A549 (cell line): Measurements from ENCODE around the gene GTF3C5. TPM values are rescaled to one million over a fixed set of nuclear protein-coding genes. Genes with fewer than 3 reads are reported as not detected.
A peak's percentile ranks its signal among the peaks of the same experiment; 100 is the strongest.

Source experiments
- BCL3 ChIP-seq: fragments of >200 bp; sonication (Bioruptor Twin); formaldehyde crosslinking; IDR thresholded peaks from 3 replicates; pipeline ENCODE4 v1.6.1; 2016
- BHLHE40 ChIP-seq: IDR thresholded peaks from 2 replicates; pipeline ENCODE4 v1.6.1; 2012; ENCODE audit warnings: low read depth, low read length, inconsistent platforms
- CBX2 ChIP-seq: fragments of 200-600 bp; sonication (generic); IDR thresholded peaks from 2 replicates; pipeline ENCODE4 v1.6.1; 2016; ENCODE audit warnings: low read depth, mild to moderate bottlenecking, borderline replicate concordance
- CBX8 ChIP-seq: fragments of 200-600 bp; sonication (generic); IDR thresholded peaks from 2 replicates; pipeline ENCODE4 v1.6.1; 2016
- CHD4 ChIP-seq: fragments of 200-600 bp; sonication (generic); IDR thresholded peaks from 2 replicates; pipeline ENCODE4 v1.6.1; 2016; ENCODE audit warnings: antibody characterized with exemption, mild to moderate bottlenecking, borderline replicate concordance
- E2F6 ChIP-seq: IDR thresholded peaks from 2 replicates; pipeline ENCODE4 v1.6.1; 2012; ENCODE audit warnings: low read depth, borderline replicate concordance
- EHF ChIP-seq: fragments of 250-450 bp; sonication (Bioruptor Pico); IDR thresholded peaks from 2 replicates; pipeline ENCODE4 v1.5.0; 2020; ENCODE audit warnings: mild to moderate bottlenecking
- EHMT2 ChIP-seq: fragments of 200-600 bp; sonication (generic); IDR thresholded peaks from 2 replicates; pipeline ENCODE4 v1.6.1; 2016; ENCODE audit warnings: antibody characterized with exemption, low read depth, mild to moderate bottlenecking, moderate library complexity
- ELK1 ChIP-seq: fragments of 150-350 bp; IDR thresholded peaks from 2 replicates; pipeline ENCODE4 v1.6.1; 2014; ENCODE audit warnings: low read depth, mild to moderate bottlenecking, low read length
- ESRRA ChIP-seq: fragments of 150-350 bp; IDR thresholded peaks from 2 replicates; pipeline ENCODE4 v1.6.1; 2014; ENCODE audit warnings: mild to moderate bottlenecking, low read length, borderline replicate concordance
- HDAC2 ChIP-seq: fragments of 200-600 bp; sonication (generic); IDR thresholded peaks from 2 replicates; pipeline ENCODE4 v1.6.1; 2016
- HMGXB4 ChIP-seq: fragments of 250-450 bp; sonication (Bioruptor Pico); IDR thresholded peaks from 2 replicates; pipeline ENCODE4 v1.5.0; 2021; ENCODE audit warnings: mild to moderate bottlenecking, moderate library complexity, borderline replicate concordance
- HOXA7 ChIP-seq: fragments of 250-450 bp; sonication (Bioruptor Pico); IDR thresholded peaks from 2 replicates; pipeline ENCODE4 v1.5.0; 2020; ENCODE audit warnings: mild to moderate bottlenecking, moderate library complexity
- HOXB5 ChIP-seq: fragments of 250-450 bp; sonication (Bioruptor Pico); IDR thresholded peaks from 2 replicates; pipeline ENCODE4 v1.5.0; 2020; ENCODE audit warnings: mild to moderate bottlenecking, moderate library complexity
- JUN ChIP-seq, 2 experiments: fragments of >200 bp; sonication (Bioruptor Twin); formaldehyde crosslinking; IDR thresholded peaks; 2 replicates in 1 of 2; 3 replicates in 1 of 2; pipeline ENCODE4 v1.6.1; 2016 to 2017
- KDM1A ChIP-seq: fragments of 200-600 bp; sonication (generic); IDR thresholded peaks from 2 replicates; pipeline ENCODE4 v1.6.1; 2016; ENCODE audit warnings: low read depth, mild to moderate bottlenecking
- MAFK ChIP-seq: fragments of 450-650 bp; IDR thresholded peaks from 2 replicates; pipeline ENCODE4 v1.6.1; 2014; ENCODE audit not compliant: partially characterized antibody
- MAX ChIP-seq: IDR thresholded peaks from 2 replicates; pipeline ENCODE4 v1.6.1; 2012
- NPAS2 ChIP-seq: fragments of 250-450 bp; sonication (Bioruptor Pico); IDR thresholded peaks from 2 replicates; pipeline ENCODE4 v1.8.0; 2022; ENCODE audit warnings: mild to moderate bottlenecking, moderate library complexity, borderline replicate concordance
- NR3C1 ChIP-seq: fragments of >200 bp; sonication (Bioruptor Twin); formaldehyde crosslinking; IDR thresholded peaks from 3 replicates; pipeline ENCODE4 v1.6.1; 2017
- RAD21 ChIP-seq, 2 experiments: fragments of >200 bp in 1 of 2; sonication (Bioruptor Twin) in 1 of 2; formaldehyde crosslinking in 1 of 2; IDR thresholded peaks in 1 of 2; conservative IDR thresholded peaks in 1 of 2; 2 replicates in 1 of 2; 3 replicates in 1 of 2; pipeline ENCODE4 v1.6.1; 2012 to 2018; ENCODE audit warnings: inconsistent platforms in 1 of 2
- RARB ChIP-seq: fragments of 250-450 bp; sonication (Bioruptor Pico); IDR thresholded peaks from 2 replicates; pipeline ENCODE4 v1.8.0; 2021; ENCODE audit warnings: mild to moderate bottlenecking, moderate library complexity
- RFX5 ChIP-seq: fragments of 450-650 bp; IDR thresholded peaks from 2 replicates; pipeline ENCODE4 v1.7.1; 2014; ENCODE audit warnings: antibody characterized with exemption, mild to moderate bottlenecking, moderate library complexity
- SMC3 ChIP-seq: fragments of >200 bp; sonication (Bioruptor Twin); formaldehyde crosslinking; IDR thresholded peaks from 3 replicates; pipeline ENCODE4 v1.6.1; 2018; ENCODE audit warnings: inconsistent platforms
- SREBF2 ChIP-seq: fragments of 450-650 bp; IDR thresholded peaks from 2 replicates; pipeline ENCODE4 v1.6.1; 2014; ENCODE audit warnings: mild to moderate bottlenecking, moderate library complexity
- TP53 ChIP-seq: fragments of 250-450 bp; sonication (Bioruptor Pico); IDR thresholded peaks from 2 replicates; pipeline ENCODE4 v1.5.0; 2021; ENCODE audit warnings: mild to moderate bottlenecking, moderate library complexity
- USF2 ChIP-seq: fragments of 450-650 bp; IDR thresholded peaks from 2 replicates; pipeline ENCODE4 v1.6.1; 2014; ENCODE audit warnings: antibody characterized with exemption
- ZNF302 ChIP-seq: fragments of 250-450 bp; sonication (Bioruptor Pico); IDR thresholded peaks from 2 replicates; pipeline ENCODE4 v1.9.0; 2021; ENCODE audit warnings: inconsistent platforms, mild to moderate bottlenecking, moderate library complexity
- ZSCAN20 ChIP-seq: fragments of 250-450 bp; sonication (Bioruptor Pico); IDR thresholded peaks from 2 replicates; pipeline ENCODE4 v1.8.0; 2022; ENCODE audit warnings: mild to moderate bottlenecking, moderate library complexity
- polyA plus RNA-seq, 4 experiments: library from polyadenylated mRNA; depleted of rRNA in 3 of 4; stranded (reverse); fragments of >200 nt; fragmentation: RNase III in 1 of 4; extraction: RNeasy Plus Mini Kit Qiagen cat#74134 plus additional on column Dnase treatment in 1 of 4; gene quantifications; 2 replicates in 3 of 4; 3 replicates in 1 of 4; pipeline ENCODE4 v1.2.3, GENCODE V29; 2011 to 2017

The GTF3C5 gene
- polyA plus RNA-seq, 2 of the 4 experiments (the other 2 are of a cell fraction): 57.2 to 80.3 TPM

GRCh38 chr9:133030317-133031129 lies at the start of gene GTF3C5 (continued):
- TF ChIP-seq USF2 (no peak), BHLHE40 (no peak), HDAC2 (peak; percentile 94), KDM1A (no peak), EHMT2 (no peak), NR3C1 (no peak), E2F6 (peak; percentile 76; the same call in 1 of the 2 replicates), HOXA7 (CRISPR knock-in tag) (0 out of 2 replicates have a peak, but pooled peaks have one; percentile 26), CHD4 (no peak), ZNF302 (no peak), ZSCAN20 (CRISPR knock-in tag) (no peak), CBX8 (no peak), CBX2 (no peak), EHF (CRISPR knock-in tag) (no peak), MAX (peak; percentile 88), HMGXB4 (CRISPR knock-in tag) (peak; percentile 28; the same call in 1 of the 2 replicates), ELK1 (no peak), NPAS2 (no peak), HOXB5 (CRISPR knock-in tag) (peak; percentile 81; the same call in 1 of the 2 replicates), RARB (CRISPR knock-in tag) (no peak), MAFK (no peak), RFX5 (peak; percentile 21; the same call in 1 of the 2 replicates), SREBF2 (no peak), SMC3 (no peak), RAD21 (conservative IDR thresholded peaks at IDR 0.05 in 1 of 2, IDR thresholded peaks at IDR 0.05 in 1 of 2) (no peak), ESRRA (no peak), JUN (IDR thresholded peaks at IDR 0.05) (peak; percentile 79 to 91; a peak in 4 of 5 replicates), TP53 (CRISPR knock-in tag) (peak; percentile 71; the same call in 1 of the 2 replicates), BCL3 (peak; percentile 71; the same call in 2 of the 3 replicates)
- TF ChIP-seq, all 56 proteins: peak for 20
